DMS153 treated with DMSO at 0.1 percent for 48 hours (cell line): Measurements from ENCODE around the gene SPTBN1.
"Not testable (repeated sequence)": the region's sequence is repeated elsewhere in the genome, so short reads cannot be mapped to it uniquely, and the experiment has no call there.

Source experiments
- DNase-seq: peaks from one replicate; lab custom pipeline; 2025; ENCODE audit not compliant: unreplicated experiment; lab: John Stamatoyannopoulos, UW

Gene SPTBN1

DNA sequence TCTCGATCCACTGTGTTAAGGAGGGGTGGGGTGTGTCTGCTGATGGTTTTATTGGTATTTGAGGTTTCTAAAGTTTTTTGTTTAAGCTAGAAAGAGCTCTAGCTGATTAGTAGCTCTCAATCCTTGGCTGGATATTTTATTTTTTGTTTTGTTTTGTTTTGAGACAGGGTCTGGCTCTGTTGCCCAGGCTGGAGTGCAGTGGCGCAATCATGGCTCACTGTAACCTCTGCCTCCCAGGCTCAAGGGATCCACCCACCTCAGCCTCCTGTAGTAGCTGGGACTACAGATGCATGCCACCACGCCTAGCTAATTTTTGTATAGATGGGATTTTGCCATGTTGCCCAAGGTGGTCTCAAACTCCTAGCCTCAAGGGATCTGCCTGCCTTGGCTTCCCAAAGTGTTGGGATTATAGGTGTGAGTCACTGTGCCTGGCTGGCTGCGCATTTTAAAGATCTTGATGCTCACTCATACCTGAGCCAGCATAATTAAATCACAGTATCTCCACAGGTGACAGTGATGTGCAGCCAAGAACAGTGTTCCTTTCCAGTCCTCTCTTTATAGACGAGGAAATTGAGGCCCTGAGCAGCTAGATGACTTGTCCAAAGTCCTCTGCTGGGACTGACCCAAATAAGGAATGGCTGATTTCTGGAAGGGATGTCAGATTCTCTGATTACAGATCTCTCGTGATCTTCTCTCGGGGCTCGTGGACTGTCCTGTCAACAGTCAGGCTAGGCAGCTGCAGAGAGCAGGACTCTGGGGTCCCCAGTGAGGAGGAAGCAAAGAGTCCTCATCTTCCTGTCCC is 44.5 kb downstream of the SPTBN1 start:
- DNase-seq = no peak

DNA sequence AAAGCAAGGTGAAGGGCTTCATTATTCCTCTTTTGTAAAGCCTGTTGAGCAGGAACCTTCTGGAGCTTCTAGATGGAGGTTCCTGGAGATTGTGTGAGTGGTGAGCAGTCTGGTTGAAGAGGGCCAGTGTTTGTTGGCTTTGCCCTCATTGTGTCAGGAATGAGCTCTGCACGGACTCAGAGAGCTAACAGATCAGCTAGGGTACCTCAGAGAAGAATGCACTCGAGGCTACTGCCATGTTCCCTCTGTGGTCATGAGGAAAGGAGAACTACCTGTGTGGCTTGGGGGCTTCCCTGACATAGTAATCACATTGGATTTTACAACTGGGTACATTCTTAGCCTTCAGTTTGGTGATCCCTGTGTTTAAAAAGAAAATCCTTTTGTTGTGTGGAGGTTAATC is 46.6 kb downstream of the SPTBN1 start:
- DNase-seq = no peak

DNA sequence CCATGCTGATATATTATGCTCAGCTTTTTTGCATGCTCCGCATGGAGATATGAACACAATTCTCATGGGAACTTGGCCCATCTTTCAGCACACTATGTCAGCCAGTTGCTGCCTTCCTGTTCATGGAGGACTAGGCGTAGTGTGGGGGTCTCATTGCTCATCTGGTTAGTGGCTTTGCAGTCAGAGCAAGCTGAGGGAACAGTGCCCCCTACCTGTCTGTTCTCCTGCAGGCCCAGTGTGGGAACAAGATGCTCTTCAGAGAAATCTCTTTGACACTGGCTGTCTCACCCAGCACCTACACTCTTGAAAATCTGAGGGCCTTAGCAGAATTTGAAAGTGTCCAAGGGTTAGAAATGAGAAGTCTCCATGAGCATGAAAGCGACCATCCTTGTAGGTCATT is 47.1 kb downstream of the SPTBN1 start:
- DNase-seq = no peak

GRCh38 chr2:54503828-54504227 is 47.7 kb downstream of the SPTBN1 start:
- no peak for DNase-seq

GRCh38 chr2:54504866-54505265 is 48.7 kb downstream of the SPTBN1 start:
- DNase-seq = no peak

DNA sequence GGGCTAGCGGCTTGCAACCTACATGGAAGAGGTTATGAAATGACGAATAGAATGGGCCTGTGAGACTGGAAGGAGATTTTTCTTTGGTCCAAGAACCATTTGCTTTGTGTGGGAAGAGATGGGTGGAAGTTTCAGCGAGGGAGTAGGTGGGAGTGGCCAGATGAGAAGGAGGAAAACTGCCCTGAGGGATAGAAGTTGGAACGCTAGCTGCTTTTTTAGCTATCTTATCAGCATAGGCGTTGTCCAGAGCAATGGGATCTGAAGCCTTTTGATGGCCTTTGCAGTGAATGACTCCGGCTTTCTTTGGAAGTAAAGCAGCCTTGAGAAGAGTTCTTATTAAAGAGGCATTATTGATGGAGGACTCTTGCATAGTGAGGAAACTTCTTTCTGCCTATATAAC is 52.4 kb downstream of the SPTBN1 start:
- DNase-seq = no peak

DNA sequence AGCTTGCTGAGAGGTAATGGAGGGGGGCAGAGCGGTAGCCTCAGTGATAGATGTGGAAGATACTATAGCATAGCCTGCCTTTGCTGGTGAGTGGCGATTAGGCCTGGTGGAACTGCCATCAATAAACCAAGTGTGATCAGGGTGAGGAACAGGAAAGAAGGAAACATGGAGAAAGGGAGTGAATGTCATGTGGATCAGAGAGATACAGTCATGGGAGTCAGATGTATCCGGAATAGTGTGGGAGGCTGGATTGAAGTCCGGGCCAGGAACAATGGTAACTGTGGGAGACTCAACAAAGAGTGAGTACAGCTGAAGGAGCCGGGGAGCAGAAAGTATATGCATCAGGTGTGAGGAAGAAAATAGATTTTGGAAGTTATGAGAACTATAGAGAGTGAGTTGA is 52.9 kb downstream of the SPTBN1 start:
- DNase-seq = not testable (repeated sequence)

DNA sequence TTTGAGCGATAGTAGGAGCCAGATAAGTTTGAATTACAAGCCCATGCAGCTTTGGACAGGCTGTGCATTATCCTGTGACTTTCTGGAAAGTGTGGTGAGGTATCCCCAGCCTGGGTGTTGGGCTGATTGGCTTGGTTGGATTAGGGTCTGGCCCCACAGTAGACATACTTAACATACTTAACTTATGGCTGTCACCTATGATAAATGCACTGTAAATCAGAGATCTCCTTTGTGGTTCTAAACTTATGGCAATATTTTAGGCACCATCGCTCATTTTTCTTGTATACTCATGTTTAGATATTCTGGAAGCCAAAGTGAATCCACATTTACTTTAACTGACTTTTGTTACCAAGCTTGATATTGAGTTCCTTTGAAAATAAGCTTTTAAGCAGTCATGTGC is 54.8 kb downstream of the SPTBN1 start:
- DNase-seq = no peak

DNA sequence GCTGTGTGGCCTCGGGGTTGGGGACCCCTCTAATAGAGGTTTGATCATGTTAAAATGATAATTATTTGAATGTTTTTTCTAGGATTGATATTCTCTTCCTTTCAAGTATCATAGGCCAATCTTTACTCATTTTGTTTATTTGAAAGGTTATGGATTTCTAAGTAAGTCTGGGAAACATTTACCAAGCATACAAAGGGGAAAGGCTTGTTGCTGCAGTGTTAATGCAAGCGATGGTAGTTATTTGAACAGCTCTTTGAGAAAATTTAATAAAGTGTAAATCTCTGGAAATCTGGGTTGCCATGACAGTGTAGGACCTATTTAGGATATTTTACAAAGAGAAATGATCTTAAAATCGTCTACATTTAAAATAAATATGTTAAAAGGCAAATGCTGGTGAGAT is 56.1 kb downstream of the SPTBN1 start:
- no peak for DNase-seq

DNA sequence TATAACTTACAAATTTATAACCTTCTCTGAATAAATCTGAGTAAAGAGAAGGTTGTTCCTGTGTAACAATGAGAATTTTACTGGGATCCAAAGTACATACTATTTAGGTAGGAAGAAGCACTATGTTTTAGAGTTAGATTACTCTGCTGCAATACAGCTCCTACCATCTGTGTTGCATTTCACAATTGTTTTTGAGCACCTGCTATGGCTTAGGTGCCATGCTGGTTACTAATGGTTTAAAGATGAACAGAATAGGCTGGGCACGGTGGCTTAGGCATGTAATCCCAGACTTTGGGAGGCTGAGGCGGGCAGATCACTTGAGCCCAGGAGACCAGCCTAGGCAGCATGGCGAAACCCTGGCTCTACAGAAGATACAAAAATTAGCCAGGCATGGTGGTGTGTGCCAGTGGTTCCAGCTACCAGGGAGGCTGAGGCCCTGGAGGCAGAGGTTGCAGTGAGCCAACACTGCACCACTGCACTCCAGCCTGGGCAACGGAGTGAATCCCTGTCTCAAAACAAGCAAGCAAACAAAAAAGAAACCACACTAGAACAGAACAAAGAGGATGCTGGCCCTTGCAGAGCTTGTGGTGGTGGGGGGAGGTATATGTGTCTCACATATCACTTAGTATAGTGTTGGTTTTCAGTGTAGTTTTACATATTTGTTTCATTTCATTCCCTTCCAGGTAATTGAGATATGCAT is 56.7 kb downstream of the SPTBN1 start:
- DNase-seq = no peak

DNA sequence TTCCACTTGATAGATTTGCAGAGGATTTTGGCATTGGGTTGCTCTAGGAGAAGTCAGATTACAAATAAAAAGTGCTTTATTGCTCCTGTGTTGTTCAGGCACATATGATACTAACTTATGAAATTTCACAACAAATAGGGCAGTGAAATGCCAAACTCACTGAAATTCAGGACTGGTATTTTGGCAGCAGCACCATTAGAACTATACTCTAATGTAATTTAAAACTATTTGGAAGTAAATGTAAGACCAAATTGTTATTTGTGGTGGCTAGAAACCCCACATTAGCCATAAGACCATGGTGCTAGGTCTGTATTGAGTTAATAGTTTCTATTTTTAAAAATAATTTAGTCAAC is 57.2 kb downstream of the SPTBN1 start:
- no peak for DNase-seq

- no peak for DNase-seq
These were observed 58.9 kb downstream of the SPTBN1 start for GRCh38 chr2:54514822-54515569.

DNA sequence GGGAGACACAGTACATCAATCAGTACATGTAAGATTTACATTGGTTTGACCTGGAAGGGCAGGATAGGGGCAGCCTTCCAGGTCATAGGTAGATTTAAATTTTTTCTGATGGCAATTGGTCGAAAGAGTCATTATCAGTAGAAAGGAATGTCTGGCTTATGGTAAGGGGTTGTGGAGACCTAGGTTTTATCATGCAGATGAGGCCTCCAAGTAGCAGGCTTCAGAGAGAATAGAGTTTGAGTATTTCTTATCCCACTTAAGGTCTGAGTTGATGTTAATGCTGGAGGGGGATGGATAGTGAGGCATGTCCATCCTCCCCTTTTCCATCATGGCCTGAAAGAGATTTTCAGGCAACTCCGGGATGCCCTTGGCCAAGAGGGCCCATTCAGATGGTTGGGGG is 60.7 kb downstream of the SPTBN1 start:
- no peak for DNase-seq

GRCh38 chr2:54518016-54518415 is 61.9 kb downstream of the SPTBN1 start:
- not testable (repeated sequence) for DNase-seq

DNA sequence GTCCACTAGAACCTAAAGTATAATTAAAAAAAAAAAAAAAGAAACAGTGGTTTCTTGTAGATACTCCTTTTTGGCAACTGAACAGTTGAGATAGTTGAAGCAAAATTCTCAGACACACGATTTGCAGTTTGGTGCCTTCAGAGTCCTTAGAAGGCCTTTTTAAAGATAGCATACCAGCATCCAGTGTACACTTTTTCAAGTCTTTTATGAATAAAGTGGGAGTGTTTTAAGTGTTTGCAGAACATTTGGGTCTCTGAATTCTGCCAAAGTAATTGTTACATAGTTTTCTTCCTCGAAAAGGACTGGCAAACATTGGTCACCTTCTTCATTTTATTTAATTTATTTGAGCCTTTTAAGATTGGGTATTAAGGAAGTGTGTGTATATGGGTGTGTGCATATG is 62.3 kb downstream of the SPTBN1 start:
- no peak for DNase-seq

DNA sequence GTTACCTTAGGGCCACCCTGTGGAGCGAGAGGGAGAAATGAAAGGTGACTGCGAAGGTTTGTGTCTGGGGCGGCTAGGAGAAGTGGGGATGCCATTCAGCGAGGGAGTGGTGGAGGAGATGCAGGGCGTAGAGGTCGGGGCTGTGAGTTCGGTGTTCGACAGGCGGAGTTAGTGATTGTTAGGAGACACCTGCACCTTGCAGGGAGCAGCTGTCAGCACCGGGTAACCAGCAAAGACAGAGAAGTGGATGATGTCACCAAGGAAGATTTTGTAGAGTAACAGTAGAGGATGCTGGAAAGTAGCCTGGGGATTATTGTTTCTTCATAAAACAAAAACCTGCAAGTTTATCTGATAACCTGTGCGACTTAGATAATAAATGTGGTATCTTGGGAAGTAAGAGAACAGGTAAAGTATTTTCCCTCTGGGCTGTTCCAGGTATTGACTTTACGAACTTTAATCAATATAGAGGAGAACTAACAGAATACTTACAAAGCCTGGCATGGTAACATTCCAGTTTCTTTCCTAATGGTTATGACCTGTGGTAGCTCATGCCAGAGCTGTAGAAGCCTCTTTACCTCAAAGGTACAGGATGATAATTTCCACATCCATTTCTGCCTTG is 63.8 kb downstream of the SPTBN1 start:
- no peak for DNase-seq

DNA sequence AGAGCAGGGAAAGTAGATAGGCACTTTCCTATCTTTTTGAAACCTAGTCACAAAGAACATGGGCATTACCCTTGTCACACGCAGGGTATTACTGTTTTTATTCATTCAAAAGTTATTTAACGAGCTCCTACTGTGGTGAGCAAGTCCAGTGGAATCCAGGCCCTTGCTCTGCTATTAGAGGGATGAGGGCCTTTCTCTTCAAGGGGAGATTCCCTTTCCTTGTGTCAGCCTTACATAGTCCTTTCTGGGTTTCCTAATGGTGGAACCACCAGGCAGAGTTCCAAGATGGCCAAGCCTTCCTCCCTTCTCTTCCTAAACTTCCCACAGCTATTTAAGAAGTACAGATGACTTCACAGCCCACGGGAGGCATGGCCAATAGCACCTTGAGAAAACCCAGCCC is 64.6 kb downstream of the SPTBN1 start:
- no peak for DNase-seq

- peak; percentile 73 for DNase-seq
These were observed 66.6 kb downstream of the SPTBN1 start for GRCh38 chr2:54522624-54523281.

DNA sequence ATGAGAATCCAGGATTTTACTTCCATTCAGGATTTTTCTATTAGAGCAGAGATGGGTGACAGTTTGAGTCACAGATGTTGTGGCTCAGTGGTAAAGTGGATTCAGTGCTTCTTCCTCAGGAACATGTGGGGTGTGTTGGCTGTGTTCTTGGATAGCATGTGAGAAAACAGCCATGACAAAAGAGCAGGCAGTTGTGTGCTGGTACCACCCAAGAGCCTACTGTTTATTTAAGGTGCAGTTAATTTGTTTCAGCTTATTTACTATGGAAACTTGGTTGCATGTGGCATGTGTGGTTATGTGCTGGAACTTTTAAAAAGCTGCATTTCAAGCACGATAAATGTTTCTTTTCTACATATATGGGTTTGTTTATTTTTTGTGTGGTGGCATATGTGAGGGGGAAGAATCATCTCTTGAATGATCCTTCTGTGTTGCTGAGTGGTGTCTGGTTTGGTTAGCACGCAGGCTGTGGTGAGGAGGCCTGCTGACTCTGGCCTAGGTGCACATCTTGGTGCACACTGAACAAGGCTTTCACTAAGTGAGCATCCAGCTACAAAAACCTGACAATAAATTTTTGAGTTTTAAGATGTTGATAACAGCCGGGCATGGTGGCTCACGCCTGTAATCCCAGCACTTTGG is 67.3 kb downstream of the SPTBN1 start:
- no peak for DNase-seq

GRCh38 chr2:54524226-54524991 is 68.3 kb downstream of the SPTBN1 start:
- DNase-seq = no peak
